HG03378 (cell line): ENCODE measurements around the gene LBX1.

ENCODE experiments used
- ATAC-seq: cut with Tn5 transposase; IDR thresholded peaks from one replicate; pipeline ENCODE4 v1.9.1; 2021; ENCODE audit warnings: mild to moderate bottlenecking, moderate library complexity; ENCODE audit not compliant: unreplicated experiment

LBX1 gene, protein sequence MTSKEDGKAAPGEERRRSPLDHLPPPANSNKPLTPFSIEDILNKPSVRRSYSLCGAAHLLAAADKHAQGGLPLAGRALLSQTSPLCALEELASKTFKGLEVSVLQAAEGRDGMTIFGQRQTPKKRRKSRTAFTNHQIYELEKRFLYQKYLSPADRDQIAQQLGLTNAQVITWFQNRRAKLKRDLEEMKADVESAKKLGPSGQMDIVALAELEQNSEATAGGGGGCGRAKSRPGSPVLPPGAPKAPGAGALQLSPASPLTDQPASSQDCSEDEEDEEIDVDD

DNA sequence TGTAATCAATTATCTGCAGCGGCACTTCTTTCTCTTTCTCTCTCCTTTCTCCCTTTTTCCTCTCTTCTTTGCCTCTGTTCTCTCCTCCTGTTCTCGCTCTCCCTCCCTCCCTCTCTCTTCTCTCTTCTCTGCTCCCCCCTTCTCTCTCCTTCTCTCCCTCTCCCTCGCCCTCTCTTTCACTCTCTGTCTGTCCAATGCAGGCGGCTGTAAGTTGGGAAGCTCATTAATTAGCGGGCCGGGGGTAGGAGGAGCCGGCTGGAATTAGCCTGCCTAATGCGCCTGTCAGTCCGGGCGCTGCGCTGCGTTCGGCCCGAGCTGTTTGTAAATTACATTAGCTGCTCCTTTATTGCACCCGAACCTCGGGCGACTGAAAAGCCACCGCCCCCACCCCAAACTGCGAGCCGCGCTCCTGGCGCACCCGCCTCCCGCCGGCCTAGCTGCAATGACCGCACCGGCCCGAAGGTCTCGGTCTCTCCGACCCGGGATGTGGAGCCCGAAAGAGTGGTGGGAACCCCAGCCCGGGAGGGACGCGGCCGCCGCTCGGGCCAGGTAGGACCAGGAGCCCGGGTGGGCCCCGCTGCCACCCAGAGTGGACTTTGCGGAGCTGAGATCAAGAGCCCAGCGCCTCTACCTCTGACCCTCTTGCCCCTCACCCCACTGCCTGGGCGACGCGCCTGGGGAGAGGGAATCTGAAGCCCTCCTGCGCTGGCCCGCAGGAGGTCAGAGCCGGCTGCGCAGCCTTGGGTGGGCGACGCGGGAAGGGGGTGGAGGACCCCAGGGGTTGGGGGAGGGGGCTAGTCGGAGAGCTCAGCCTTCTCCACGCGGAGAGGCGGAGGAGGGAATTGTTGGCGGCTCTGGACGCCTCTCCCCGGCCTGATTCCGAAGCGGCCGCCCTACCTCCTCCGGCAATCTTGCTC, at the start of gene LBX1:
TSS of gene LBX1 (minus strand) at position 198 of the 917 bp plus-strand sequence. CDS start 648 bp downstream, outside the sequence.
- ATAC-seq = no peak

DNA sequence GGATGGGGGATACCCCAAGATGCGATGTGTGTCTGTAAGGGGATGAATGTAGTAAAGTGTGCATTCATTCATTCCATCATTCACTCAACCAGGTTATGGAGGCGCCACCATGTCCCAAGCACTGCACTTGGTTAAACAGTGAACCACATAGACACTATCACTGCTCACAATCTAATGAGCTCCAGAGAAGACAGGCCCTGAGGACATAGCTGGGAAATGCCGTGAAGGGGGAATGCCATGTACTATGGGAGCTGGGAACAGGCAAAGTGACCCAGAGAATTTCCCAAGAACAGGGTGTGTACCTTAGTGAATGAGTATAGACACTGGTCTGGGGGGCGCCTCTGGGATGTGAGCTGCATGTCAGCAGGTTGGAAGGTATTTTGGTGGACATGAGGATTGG, 44.5 kb upstream of the LBX1 start:
- ATAC-seq = no peak

DNA sequence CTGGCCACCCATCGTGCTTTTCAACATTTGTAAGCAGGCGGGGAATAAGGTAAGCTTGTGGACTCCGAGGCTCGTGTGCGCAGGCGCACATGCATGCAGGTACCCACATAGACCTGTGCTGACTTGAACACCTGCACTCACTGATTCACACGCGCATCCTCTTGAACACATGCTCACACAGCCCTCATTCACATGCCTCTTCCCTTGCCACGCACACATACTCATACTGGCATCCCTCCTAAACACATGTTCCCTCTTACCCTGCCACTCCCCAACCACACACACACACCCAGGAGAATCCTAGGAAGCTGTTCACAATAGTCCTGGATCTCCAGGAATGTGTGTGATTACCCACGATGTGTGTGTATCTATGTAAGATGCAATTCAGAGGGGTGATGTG, 44.1 kb upstream of the LBX1 start:
- no peak for ATAC-seq

DNA sequence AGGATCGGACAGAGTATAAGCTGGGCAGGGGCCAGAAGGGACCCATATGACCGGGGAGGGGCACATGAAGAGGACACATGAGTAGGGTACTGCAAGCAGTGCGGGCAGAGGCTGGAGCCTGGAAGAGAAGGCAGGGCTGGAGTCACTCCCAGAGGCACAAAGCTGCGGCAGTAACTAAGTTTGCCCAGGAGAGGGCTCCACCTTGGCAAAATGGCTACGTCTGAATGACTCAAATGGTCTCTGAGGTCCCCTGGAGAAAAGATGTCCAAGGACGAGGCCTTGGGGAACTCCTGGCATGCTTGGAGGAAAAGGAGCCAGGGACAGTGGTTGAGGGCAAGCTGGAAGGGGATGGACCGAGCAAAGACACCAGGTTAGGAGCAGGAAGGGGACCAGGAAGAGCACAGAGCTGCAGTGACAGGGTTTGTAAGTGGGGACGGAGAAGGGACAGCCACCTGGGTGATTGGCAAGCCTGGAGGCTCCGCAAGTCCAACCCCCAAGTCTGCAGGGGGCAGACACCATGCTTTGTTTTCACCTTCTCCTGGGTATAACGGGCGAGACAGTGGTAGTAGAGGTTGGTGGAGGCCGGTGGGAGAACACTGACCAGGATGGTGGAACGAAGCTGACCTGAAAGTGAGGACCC, 43.1 kb upstream of the LBX1 start:
- no peak for ATAC-seq

DNA sequence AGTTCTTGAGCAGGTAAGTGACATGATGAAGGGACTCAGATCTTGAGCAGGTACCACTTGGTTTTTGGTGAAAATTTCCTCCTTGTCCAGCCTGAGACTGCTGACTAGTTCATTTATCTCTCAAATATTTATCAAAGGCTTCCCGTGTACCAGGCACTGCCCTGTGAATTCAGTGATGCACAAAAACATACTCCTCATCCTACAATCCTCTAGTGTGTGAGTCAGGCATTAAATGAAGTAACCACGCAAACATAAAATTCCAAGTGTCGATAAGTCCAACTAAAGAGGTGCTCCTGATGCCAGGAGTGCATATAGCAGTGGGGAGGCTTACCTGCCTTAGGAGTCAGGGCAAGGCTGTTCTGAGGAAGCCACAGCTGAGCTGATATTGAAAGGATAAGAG, 41.5 kb upstream of the LBX1 start:
- ATAC-seq = no peak

DNA sequence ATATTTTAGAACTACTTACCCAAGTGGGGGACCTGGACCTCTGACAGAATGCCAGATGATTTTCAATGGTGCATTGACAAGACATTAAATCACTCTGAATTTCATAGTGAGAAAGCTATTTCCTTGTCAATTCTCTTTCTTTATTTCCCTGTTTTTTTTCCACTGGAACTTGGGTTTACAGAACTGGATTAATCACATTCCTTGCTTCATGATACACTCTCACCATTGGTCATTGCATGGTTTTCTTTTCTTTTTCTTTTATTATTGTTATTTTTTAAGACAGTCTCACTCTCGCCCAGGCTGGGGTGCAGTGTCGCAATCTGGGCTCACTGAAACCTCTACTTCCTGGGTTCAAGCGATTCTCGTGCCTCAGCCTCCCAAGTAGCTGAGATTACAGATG, 38.5 kb upstream of the LBX1 start:
- ATAC-seq = no peak

DNA sequence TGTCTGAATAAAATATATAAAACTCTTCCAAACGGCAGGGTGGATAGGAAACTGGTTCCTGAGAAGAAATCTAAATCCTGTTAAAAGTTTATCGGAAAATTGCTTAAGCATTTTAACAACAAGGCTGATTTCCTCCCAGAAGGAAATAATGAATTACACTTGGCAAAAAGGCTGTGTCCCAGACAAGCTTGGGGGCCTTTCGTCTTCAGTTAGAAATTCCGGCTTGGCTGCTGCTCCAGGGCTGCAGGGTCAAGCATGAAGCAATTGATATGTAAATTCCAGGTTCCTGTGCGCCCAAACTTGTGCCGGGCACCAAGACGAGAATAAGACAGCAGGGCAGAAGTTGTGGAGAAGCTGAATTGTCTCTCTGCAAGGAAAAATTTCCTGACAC, 38.0 kb upstream of the LBX1 start:
- no peak for ATAC-seq

DNA sequence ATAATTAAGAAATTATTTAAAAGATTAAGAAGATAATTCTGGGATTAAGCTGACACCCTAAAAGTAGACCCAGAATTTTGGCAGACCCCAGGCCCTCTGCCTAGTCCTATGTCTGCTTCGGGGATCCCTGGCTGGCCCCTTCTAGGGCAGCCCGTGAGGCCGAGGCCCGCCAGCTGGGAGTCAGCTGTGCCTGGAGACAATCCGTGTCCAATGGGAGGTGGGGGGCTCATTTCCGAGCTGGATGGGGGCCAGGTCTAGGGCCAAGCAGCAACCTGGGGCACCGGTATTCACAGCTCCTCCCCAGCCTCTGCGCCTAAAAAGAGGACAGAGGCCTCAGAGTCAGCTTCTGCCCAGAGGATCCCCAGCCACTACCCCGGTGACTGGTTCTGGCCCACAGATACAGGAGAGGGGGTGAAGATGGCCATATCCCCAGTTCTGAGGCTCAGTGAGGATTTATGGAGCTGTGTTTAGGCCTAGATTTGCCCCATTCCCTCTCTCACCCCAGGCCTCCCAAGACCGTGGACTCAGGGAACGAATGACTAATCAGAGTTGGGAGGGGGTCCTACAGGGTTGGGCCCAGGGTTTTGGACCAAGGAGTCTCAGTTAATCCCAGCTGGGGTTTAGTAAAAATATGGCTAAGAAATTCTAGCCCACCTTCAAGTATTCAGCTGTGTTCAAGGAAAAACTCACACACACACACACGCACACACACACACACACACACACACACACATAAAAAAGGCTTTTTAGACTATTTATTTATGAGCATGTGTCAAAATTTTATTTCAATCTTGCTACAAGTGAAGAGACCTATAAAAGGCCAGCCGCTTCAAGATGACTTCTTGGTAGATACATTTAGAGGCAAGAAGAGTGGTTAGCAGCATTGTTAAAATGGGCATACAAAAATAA, 37.4 kb upstream of the LBX1 start:
- ATAC-seq = no peak

DNA sequence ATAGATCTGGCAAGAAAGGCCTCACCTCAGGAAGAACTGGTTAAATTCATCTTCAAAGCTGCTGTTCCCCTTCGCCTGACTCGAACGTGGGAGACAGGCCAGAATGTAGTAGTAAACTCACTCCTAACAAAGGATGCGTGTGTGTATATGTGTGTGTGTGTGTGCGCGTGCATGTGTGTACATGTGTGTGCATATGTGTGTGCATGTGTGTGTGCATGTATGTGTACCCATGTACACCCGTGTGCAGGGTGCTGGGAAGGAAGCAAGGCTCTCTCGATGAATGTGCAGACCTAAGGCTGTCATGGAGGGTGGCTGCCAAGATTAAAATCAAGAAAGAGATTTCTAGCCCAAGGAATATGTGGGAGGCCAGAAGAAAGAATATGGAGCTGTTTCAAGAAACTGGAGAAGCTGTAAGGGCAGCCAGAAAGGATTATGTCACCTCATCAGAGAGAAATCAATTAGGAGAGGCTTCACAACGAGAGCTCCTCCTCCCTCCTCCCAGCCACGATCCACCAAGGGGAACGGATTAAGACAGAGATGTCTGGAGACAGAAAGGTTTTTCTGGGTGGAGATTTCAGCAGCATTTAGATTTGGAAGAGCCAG, 34.0 kb upstream of the LBX1 start:
- ATAC-seq = no peak

DNA sequence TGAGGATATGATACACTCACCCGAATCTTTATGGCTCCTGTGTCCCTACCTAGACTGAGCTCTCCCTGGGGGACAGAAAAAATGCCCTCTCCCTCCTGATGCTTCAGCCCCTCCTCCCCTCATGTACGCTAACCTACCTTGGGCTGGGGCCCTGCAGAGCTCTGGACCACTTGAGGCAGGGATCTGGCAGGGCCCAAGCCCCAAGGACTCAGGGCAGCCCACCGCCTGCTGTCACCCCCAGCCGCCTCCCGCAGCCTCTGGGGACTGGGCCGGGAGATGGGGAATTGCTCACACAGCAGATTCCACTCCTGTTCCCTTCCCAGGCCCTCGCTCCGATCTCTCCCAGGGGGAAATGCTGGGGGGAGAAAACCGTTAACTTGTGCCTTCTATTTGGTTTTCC, 32.9 kb upstream of the LBX1 start:
- ATAC-seq = no peak

DNA sequence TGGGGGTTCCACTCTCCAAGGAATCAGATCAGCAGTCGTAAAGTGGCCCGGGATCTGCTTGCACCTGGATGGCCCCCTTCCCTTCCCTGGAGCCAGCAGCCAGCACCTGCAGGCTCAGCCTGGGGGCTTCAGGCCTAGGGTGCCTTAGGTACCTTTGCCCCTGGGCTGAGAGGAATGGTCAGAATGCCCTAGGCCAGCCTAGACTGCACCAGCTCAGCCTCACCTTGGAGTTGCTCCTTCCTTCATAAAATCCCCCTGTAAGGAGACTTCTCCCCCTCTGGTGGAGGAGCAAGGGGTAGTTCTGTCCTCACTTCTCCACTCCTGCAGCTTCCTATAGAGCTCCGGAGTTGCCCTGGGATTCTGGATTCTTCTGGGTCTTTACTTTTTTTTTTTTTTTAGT, 32.4 kb upstream of the LBX1 start:
- no peak for ATAC-seq

DNA sequence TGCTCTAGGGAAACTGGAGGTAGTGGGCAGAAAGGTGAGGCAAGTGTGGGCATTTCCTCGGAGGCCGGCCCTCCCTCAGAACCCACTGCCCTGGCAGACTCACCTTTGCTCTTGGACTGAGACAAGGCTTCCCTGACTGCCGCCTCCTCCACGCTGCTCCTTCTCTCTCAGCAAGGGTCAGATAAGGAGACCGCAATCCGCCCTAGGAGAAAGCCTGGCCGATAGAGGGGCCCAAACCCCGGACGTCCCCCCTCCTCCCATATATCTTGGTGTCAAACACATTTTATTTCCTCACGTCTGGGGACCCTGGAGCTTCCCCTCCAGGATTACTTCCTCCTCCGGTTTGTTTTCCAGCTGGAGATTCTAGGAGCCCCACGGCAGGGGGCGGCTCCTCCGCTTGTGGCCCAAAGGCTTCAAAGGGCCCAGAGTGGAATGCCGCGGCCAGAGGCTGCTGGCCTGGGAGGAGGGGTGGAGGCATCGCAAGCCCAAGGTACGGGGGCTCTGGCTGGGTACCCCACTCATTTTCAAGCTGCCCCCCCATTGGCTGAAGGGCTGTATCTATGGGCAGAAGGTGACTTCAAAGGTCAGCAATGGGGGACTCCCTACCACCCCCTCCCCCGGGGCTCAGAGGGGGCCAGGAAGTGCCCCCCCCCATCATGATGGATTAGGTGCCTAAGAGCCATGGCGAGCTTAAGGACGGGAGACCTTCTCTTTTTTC, 31.7 kb upstream of the LBX1 start:
- no peak for ATAC-seq

DNA sequence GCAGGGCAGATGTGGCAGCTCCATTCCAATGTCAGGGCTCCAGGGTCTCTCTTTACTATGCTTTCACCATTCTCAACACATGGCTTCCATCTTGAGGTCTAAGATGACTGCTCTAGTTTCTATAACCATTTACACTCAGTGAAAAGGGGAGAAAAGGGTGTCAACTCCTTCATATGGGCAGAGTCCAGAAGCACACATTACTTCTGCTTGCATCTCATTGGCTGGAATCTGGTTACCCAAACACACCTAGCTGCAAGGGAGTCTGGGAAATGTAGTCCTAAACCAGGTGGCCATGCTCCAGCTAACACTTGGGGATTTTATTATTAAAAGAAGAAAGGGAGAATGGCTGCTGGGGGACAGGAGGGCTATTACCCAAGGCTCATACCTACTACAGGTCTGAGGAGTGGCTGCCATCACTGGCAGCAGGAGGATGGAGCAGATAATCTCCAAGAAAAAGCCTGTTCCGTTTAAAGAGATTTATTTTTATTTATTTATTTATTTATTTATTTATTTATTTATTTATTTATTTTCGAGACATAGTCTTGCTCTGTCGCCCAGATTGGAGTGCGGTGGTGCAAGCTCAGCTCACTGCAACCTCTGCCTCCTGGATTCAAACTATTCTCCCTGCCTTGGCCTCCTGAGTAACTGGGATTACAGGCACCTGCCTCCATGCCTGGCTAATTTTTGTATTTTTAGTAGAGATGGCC, 29.1 kb upstream of the LBX1 start:
- ATAC-seq = no peak

DNA sequence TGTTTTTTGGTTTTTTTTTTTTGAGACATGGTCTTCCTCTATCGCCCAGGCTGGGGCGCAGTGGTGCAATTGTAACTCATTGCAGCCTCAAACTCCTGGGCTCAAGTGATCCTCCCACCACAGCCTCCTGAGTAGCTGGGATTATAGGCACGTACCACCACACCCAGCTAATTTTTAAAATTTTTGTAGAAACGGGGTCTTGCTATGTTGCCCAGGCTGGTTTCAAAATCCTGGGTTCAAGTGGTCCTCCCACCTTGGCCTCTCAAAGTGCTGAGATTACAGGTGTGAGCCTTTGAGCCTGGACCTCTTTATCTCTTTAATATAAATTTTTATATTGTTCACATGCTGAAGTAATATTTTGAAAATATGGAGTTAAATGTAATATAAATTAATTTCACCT, 28.2 kb upstream of the LBX1 start:
- no peak for ATAC-seq

DNA sequence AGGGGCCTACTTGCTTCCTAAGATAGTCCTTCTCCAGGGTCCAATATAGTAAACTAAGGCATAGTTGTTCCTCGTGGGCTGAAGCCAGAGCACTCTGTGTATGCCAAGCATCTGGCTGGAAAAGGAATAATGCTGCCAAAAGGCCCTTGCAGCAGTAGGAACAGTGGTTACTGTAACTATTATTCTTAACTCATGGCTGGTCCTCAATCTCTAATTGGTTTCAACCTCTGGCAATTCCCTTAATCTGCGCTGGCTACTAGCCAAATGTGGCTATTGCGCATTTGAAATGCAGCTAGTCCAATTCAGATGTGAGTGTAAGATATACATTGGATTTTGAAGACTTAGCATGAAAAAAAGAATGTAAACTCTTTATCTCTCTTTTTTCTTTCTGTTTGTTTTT, 27.8 kb upstream of the LBX1 start:
- no peak for ATAC-seq

DNA sequence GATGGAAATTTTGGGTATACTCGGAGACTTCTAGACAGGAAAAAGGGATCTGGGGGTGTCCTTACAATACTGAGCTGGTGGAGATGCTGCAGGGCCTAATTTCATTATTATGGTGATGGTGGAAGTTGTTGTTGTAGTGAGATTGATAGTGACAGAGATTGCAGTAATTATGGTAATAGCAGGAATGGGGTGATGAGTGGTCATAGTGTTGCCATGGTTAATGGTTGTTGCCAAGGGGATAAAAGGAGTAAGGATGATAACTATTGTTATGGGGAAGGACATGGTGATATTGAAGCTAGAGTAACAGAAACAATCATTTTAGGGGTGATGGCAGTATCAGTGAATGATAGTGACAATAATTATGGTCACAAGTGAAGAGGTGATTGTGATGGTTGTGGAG, 27.1 kb upstream of the LBX1 start:
- ATAC-seq = no peak

DNA sequence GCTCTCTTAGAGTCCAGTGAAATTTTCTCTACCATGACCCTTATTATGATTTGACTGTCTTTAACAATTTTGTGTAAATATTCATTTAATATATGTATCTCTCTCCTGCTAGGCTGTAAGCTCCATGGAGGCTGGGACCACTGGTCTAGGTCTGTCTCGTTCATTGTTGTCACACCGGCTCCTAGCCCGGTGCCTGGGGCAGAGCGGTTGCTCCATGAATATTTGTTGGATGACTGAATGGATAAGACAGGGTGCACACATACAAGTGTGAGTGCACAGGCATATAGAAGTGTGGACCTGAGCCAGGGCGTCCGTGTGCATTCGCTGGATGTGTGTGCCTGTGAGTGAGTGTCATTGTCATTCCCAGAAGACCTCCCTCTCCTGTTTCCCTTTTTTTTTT, 20.9 kb upstream of the LBX1 start:
- ATAC-seq = no peak

DNA sequence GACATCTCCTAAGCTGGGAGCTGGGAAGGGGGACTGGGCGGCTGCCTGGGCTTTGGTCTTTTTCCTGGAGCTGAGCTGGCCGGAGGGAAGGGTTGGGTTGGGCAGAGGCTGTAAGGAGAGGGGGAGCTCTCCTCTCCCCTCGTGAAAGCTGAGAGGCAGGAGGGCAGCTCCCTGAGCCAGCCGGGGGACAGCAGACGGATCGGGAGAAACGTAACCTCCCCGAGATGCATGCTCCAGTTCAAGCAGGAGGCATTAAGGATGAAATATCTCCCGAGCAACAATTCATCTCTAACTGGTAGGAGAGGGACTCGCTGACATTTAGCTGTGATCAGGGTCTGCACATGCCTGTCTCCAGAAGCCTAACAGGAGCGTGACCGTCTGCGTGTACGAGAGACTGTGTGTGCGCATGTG, 19.9 kb upstream of the LBX1 start:
- ATAC-seq = no peak

DNA sequence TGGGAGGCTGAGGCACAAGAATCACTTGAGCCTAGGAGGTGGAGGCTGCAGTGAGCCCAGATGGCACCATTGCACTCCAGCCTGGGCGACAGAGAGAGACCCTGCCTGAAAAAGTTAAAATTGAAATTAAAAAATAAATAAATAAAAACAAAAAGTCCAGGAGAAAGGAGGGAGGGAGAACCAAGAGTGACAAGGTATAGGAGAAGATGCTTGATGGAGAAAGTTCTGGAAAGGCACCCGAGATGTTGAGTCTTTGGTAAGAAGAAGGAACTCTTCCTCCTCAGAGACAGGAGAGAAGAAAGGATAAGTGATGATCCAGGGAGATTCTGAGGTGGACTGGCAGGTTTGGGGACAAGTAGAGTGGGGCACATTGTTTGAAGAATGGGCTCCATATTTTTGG, 17.4 kb upstream of the LBX1 start:
- ATAC-seq = no peak
